Vagina (tissue), 2 donors: Measurements from ENCODE around the gene FUT1. TPM values are rescaled to one million over a fixed set of nuclear protein-coding genes. Genes with fewer than 3 reads are reported as not detected.
A peak's percentile ranks its signal among the peaks of the same experiment; 100 is the strongest.

Experiments used
- DNase-seq, 2 donors: peaks; one replicate each; pipeline ENCODE4 v3.0.0-alpha.2; 2017; ENCODE audit errors: extremely low spot score in 2 of 2
- H3K27ac ChIP-seq: fragments of 200-600 bp; sonication (generic); one replicate; pipeline ENCODE4 v1.5.1; 2019
- H3K27me3 ChIP-seq: fragments of 200-600 bp; sonication (generic); one replicate; pipeline ENCODE4 v1.5.1; 2019
- H3K36me3 ChIP-seq, 2 donors: fragments of 200-600 bp; sonication (generic); one replicate each; pipeline ENCODE4 v1.5.1; 2017 to 2019
- H3K4me1 ChIP-seq: fragments of 200-600 bp; sonication (generic); one replicate; pipeline ENCODE4 v1.5.1; 2019
- H3K4me3 ChIP-seq, 2 donors: fragments of 200-600 bp; sonication (generic); 1 replicate in 1 of 2; 2 replicates in 1 of 2; pipeline ENCODE4 v1.5.1; 2016 to 2019
- H3K9me3 ChIP-seq: fragments of 200-600 bp; sonication (generic); one replicate; pipeline ENCODE4 v1.5.1; 2019
- CTCF ChIP-seq, 3 experiments: fragments of 450-650 bp in 2 of 3; fragments of 200-600 bp in 1 of 3; sonication (generic) in 1 of 3; IDR thresholded peaks; one replicate each; pipeline ENCODE4 v1.5.1; 2017 to 2019; ENCODE audit warnings: antibody characterized with exemption in 3 of 3, mild to moderate bottlenecking in 2 of 3, moderate library complexity in 2 of 3
- POLR2A ChIP-seq, 2 donors: fragments of 450-650 bp; IDR thresholded peaks; one replicate each; pipeline ENCODE4 v1.6.1; 2017; ENCODE audit warnings: antibody characterized with exemption in 2 of 2, mild to moderate bottlenecking in 2 of 2, moderate library complexity in 2 of 2
- POLR2AphosphoS5 ChIP-seq, 2 donors: sonication (generic); formaldehyde crosslinking; IDR thresholded peaks; one replicate each; pipeline ENCODE4 v1.9.0; 2017; ENCODE audit warnings: antibody characterized with exemption in 2 of 2, mild to moderate bottlenecking in 2 of 2, low read depth in 1 of 2; ENCODE audit not compliant: insufficient read depth in 1 of 2
- intact Hi-C: fragments of 100-400 bp; cut with DNase I; formaldehyde crosslinking; loops from one replicate; pipeline ENCODE4 v1.15.1; 2023
- total RNA-seq: library from RNA; depleted of rRNA; stranded (reverse); fragments of >200 nt; gene quantifications from one replicate; pipeline ENCODE4 v1.2.3, GENCODE V29; 2016

Gene FUT1
- total RNA-seq, 1 donor from 2014 or later, result 6.4 TPM

GRCh38 chr19:48726556-48726955 is 25.9 kb downstream of the FUT1 start:
- Histone ChIP-seq H3K27ac (no peak overlapping the region), H3K27me3 (no peaks in the 10 kb centered on the region), H3K9me3 (no peaks in the 10 kb centered on the region), H3K4me3 (no peak overlapping the region), H3K4me1 (peaks cover 6% of the 10 kb centered on the region), H3K36me3 (no peaks in the 10 kb centered on the region)
- DNase-seq, result no peak
- TF ChIP-seq POLR2AphosphoS5 (IDR thresholded peaks at IDR 0.05; ENCODE audit: insufficient read depth in 1 of 2, low read depth in 1 of 2), result no peak
- TF ChIP-seq POLR2A (IDR thresholded peaks at IDR 0.05), result no peak
- no peak for TF ChIP-seq CTCF (IDR thresholded peaks at IDR 0.05)
- intact Hi-C loops, result no loop called here

- no peaks in the 10 kb centered on the region for H3K36me3 ChIP-seq
- H3K4me1 ChIP-seq, result peaks cover 10% of the 10 kb centered on the region
- peak overlapping the region; percentile 46 for H3K27ac ChIP-seq
- TF ChIP-seq CTCF (IDR thresholded peaks at IDR 0.05) (no peak), POLR2A (IDR thresholded peaks at IDR 0.05) (no peak), POLR2AphosphoS5 (IDR thresholded peaks at IDR 0.05; ENCODE audit: insufficient read depth in 1 of 2, low read depth in 1 of 2) (peak; percentile 10 to 69)
- no peaks in the 10 kb centered on the region for H3K27me3 ChIP-seq
- intact Hi-C loops, result no loop called here
- H3K9me3 ChIP-seq, result no peaks in the 10 kb centered on the region
- DNase-seq, result no peak
- no peak overlapping the region for H3K4me3 ChIP-seq
These were observed 27.4 kb downstream of the FUT1 start for GRCh38 chr19:48724796-48725753.

GRCh38 chr19:48722196-48722708 is 30.2 kb downstream of the FUT1 start:
- Histone ChIP-seq H3K9me3 (no peaks in the 10 kb centered on the region), H3K27me3 (no peaks in the 10 kb centered on the region), H3K4me1 (peaks cover 33% of the 10 kb centered on the region), H3K27ac (no peak overlapping the region), H3K36me3 (no peaks in the 10 kb centered on the region), H3K4me3 (no peak overlapping the region)
- intact Hi-C loops, result no loop called here
- no peak for DNase-seq
- TF ChIP-seq CTCF (IDR thresholded peaks at IDR 0.05) (no peak), POLR2A (IDR thresholded peaks at IDR 0.05) (no peak), POLR2AphosphoS5 (IDR thresholded peaks at IDR 0.05; ENCODE audit: insufficient read depth in 1 of 2, low read depth in 1 of 2) (no peak)

- TF ChIP-seq POLR2AphosphoS5 (IDR thresholded peaks at IDR 0.05; ENCODE audit: insufficient read depth in 1 of 2, low read depth in 1 of 2) (peak; percentile 90 to 92), POLR2A (IDR thresholded peaks at IDR 0.05) (no peak)
- H3K27ac ChIP-seq, result peak overlapping the region; percentile 86
- no peaks in the 10 kb centered on the region for H3K27me3 ChIP-seq
- peak overlapping the region; percentile 46 to 48 for H3K4me3 ChIP-seq
- no peaks in the 10 kb centered on the region for H3K9me3 ChIP-seq
- peak in 1 of 2 donors; percentile 99 for DNase-seq
- no peaks in the 10 kb centered on the region for H3K36me3 ChIP-seq
- intact Hi-C loops, result no loop called here
- peaks cover 48% of the 10 kb centered on the region for H3K4me1 ChIP-seq
These were observed 31.7 kb downstream of the FUT1 start for GRCh38 chr19:48720613-48721296.

- intact Hi-C loops, result no loop called here
- no peaks in the 10 kb centered on the region for H3K27me3 ChIP-seq
- H3K36me3 ChIP-seq, result no peaks in the 10 kb centered on the region
- no peaks in the 10 kb centered on the region for H3K9me3 ChIP-seq
- DNase-seq, result no peak
- peak overlapping the region; percentile 86 for H3K27ac ChIP-seq
- peaks cover 53% of the 10 kb centered on the region for H3K4me1 ChIP-seq
- TF ChIP-seq POLR2AphosphoS5 (IDR thresholded peaks at IDR 0.05; ENCODE audit: insufficient read depth in 1 of 2, low read depth in 1 of 2) (no peak), CTCF (IDR thresholded peaks at IDR 0.05) (no peak), POLR2A (IDR thresholded peaks at IDR 0.05) (no peak)
- peak overlapping the region; percentile 46 to 48 for H3K4me3 ChIP-seq
These were observed 32.2 kb downstream of the FUT1 start for GRCh38 chr19:48720251-48720612.
